Endothelial cell (in vitro differentiated cells): Measurements from ENCODE around the gene EDAR. TPM values are rescaled to one million over a fixed set of nuclear protein-coding genes. Genes with fewer than 3 reads are reported as not detected.

ENCODE experiments used
- DNase-seq: peaks from one replicate; pipeline ENCODE4 v3.0.0; 2021; ENCODE audit warnings: low spot score
- H3K27ac Mint-ChIP-seq: one replicate; pipeline ENCODE4 v1.8.0; 2021; ENCODE audit warnings: mixed read lengths, inconsistent platforms; ENCODE audit not compliant: unreplicated experiment
- H3K27me3 Mint-ChIP-seq: one replicate; pipeline ENCODE4 v1.8.0; 2021; ENCODE audit warnings: mild to moderate bottlenecking, moderate library complexity, mixed read lengths, inconsistent platforms; ENCODE audit not compliant: unreplicated experiment
- H3K36me3 Mint-ChIP-seq: one replicate; pipeline ENCODE4 v1.8.0; 2021; ENCODE audit warnings: mild to moderate bottlenecking, low read depth, mixed read lengths, inconsistent platforms; ENCODE audit not compliant: unreplicated experiment
- H3K4me1 Mint-ChIP-seq: one replicate; pipeline ENCODE4 v1.8.0; 2021; ENCODE audit warnings: mild to moderate bottlenecking, mixed read lengths, inconsistent platforms; ENCODE audit not compliant: unreplicated experiment
- H3K4me3 Mint-ChIP-seq: one replicate; pipeline ENCODE4 v1.8.0; 2021; ENCODE audit warnings: mild to moderate bottlenecking, mixed read lengths, inconsistent platforms; ENCODE audit not compliant: unreplicated experiment
- H3K9me3 Mint-ChIP-seq: one replicate; pipeline ENCODE4 v1.8.0; 2021; ENCODE audit warnings: mixed read lengths, inconsistent platforms; ENCODE audit not compliant: unreplicated experiment
- total RNA-seq: library from RNA; stranded (reverse); fragmentation: NEBNext Ultra II Directional; extraction: Animal tissue kit (Norgen Biotek cat#: 25700); gene quantifications from one replicate; pipeline ENCODE4 v1.2.1, GENCODE V29; 2021; ENCODE audit not compliant: unreplicated experiment
- TF ChIP-seq, protein P1 (sequence below): fragments of 200-600 bp; sonication (generic); IDR thresholded peaks from one replicate; pipeline ENCODE4 v1.5.0; 2021; ENCODE audit warnings: antibody characterized with exemption; ENCODE audit not compliant: unreplicated experiment

EDAR gene
- total RNA-seq, 1 donor from 2014 or later: not detected

DNA sequence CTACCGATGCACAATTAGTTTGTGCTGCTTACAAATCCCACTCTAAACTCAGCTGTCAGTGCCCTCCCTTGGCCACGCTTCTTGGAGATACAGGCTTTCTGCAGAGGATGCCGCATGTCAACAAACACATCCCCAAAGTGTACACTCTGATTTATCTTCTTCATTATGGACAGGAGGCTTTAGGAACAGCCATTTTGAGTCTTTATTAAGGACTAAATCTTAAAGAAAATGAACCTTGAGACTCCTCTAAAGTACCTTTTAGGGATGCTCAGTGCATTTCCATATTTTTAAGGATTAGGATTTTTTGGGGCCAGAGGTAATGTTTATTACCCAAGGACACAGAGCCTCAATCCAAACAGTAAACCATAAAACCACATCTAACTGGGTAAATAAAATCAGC lies 6.0 kb downstream of the EDAR start:
- H3K4me1 Mint-ChIP-seq: no peaks in the 10 kb centered on the region
- no peaks in the 10 kb centered on the region for H3K9me3 Mint-ChIP-seq
- TF ChIP-seq, protein P1, sequence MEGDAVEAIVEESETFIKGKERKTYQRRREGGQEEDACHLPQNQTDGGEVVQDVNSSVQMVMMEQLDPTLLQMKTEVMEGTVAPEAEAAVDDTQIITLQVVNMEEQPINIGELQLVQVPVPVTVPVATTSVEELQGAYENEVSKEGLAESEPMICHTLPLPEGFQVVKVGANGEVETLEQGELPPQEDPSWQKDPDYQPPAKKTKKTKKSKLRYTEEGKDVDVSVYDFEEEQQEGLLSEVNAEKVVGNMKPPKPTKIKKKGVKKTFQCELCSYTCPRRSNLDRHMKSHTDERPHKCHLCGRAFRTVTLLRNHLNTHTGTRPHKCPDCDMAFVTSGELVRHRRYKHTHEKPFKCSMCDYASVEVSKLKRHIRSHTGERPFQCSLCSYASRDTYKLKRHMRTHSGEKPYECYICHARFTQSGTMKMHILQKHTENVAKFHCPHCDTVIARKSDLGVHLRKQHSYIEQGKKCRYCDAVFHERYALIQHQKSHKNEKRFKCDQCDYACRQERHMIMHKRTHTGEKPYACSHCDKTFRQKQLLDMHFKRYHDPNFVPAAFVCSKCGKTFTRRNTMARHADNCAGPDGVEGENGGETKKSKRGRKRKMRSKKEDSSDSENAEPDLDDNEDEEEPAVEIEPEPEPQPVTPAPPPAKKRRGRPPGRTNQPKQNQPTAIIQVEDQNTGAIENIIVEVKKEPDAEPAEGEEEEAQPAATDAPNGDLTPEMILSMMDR: no peak
- H3K27ac Mint-ChIP-seq: no peak overlapping the region
- H3K36me3 Mint-ChIP-seq: no peaks in the 10 kb centered on the region
- DNase-seq: no peak
- H3K4me3 Mint-ChIP-seq: no peak overlapping the region
- H3K27me3 Mint-ChIP-seq: peaks cover 7% of the 10 kb centered on the region

DNA sequence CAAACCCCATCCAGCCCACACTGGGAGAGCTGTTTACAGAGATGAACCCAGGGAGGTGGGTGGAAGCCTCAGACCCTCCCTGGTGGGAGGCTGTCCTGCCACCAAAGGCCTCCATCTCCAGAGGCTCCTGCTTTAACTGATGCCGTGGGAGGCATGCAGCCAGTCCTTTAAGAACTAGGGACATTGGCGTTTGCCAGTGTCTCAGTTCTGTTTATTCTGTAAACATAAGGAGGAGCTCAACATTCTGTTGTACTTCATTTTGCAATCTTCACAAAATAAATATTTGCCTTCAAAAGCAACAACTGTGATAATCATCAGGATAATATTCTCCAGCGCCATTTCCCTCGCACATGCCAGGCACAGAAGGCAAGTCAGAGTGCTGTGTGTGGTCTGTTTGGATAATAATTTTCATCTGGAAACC lies 6.8 kb downstream of the EDAR start:
- TF ChIP-seq, protein P1: no peak
- Mint-ChIP-seq H3K27me3 (peaks cover 7% of the 10 kb centered on the region), H3K4me1 (no peaks in the 10 kb centered on the region), H3K4me3 (no peak overlapping the region), H3K36me3 (no peaks in the 10 kb centered on the region), H3K9me3 (no peaks in the 10 kb centered on the region), H3K27ac (no peak overlapping the region)
- no peak for DNase-seq

DNA sequence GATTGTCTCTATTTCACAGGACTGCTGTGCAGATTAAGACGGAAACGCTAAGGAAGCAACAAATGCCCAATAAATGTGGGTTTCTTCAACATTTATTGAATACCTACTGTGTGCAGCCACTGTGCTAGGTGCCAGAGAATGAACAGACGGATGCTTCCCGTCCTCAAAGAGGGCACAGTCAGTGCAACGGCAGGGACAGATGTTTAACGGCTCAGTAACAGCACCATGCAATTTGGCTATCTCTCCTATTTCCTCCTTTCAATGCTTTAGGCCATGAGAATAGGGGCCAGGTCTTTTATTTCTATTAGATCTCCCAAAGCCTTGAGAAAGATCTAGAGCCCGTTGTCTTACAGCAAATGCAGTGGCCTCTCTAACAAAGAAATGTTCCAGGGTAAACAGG lies 7.2 kb downstream of the EDAR start:
- Mint-ChIP-seq H3K36me3 (no peaks in the 10 kb centered on the region), H3K27me3 (peaks cover 7% of the 10 kb centered on the region), H3K4me1 (no peaks in the 10 kb centered on the region), H3K27ac (no peak overlapping the region), H3K9me3 (no peaks in the 10 kb centered on the region), H3K4me3 (no peak overlapping the region)
- no peak for DNase-seq
- TF ChIP-seq, protein P1: no peak

DNA sequence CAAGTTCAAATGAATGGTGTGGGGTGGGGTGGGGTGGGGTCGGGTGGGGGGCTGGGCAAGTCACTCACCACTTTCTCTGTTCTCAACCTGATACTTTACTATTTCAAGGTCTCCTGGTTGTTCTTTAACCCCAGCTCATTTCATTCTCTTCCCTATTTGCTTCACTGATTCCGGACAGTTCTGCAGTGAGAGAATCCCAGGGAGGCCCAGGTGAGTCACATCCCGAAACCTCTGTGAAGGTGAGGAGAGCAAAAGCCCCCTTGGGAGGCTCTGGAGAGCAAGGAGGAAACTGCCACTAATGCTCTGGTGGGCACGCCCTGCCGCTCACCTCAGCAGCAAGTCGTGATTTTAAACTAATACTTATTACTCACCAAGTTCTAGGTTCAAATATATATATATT lies 8.9 kb downstream of the EDAR start:
- DNase-seq: no peak
- peaks cover 7% of the 10 kb centered on the region for H3K27me3 Mint-ChIP-seq
- H3K27ac Mint-ChIP-seq: no peak overlapping the region

DNA sequence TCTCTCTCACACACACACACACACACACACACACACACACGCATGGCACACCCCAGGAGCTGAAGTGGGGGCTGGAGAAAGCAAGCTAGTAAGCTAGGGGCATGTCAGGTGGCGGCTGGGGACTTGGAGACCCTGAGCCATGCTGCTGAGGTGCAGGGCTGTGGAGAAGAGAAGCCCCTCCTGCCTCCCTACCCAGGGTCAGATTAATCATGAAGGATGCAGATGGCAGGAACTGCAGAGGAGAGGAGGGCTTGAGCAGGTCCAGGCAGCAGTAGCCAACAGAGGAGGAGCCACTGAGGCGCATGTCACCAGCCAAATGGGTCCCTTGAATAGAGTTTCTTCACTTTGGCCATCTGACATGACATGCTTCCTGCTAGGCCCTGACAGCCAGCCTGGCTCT lies 9.6 kb downstream of the EDAR start:
- Mint-ChIP-seq H3K27me3 (peaks cover 6% of the 10 kb centered on the region), H3K27ac (no peak overlapping the region), H3K36me3 (no peaks in the 10 kb centered on the region), H3K4me1 (no peaks in the 10 kb centered on the region), H3K9me3 (no peaks in the 10 kb centered on the region), H3K4me3 (no peak overlapping the region)
- TF ChIP-seq, protein P1: no peak
- no peak for DNase-seq

More for the DNA sequence above, 8.9 kb downstream of the EDAR start:
- H3K9me3 Mint-ChIP-seq: no peaks in the 10 kb centered on the region
- TF ChIP-seq, protein P1: no peak
- H3K36me3 Mint-ChIP-seq: no peaks in the 10 kb centered on the region
- H3K4me3 Mint-ChIP-seq: no peak overlapping the region
- H3K4me1 Mint-ChIP-seq: no peaks in the 10 kb centered on the region
